ENCODE data around the gene GADD45G.

- TF ChIP-seq PATZ1 (CRISPR knock-in tag; IDR thresholded peaks at IDR 0.05; ENCODE audit: borderline replicate concordance) = no peak
- TF ChIP-seq OSR1 (CRISPR knock-in tag; IDR thresholded peaks at IDR 0.05) = no peak
- TF ChIP-seq ZFP30 (CRISPR knock-in tag; IDR thresholded peaks at IDR 0.05) = no peak
Measured at GRCh38 chr9:89600831-89601230, 4.0 kb upstream of the GADD45G start.

All from SK-N-SH treated with all-trans-retinoic acid at 6 μM for 48 hours (cell line).